H54 (cell line): Measurements from ENCODE around the gene TRMT13.
"Not testable (repeated sequence)": the region's sequence is repeated elsewhere in the genome, so short reads cannot be mapped to it uniquely, and the experiment has no call there.

Source experiments
- DNase-seq: peaks from one replicate; pipeline ENCODE4 v3.0.0; 2011; ENCODE audit warnings: low spot score, mixed read lengths; ENCODE audit not compliant: insufficient read length
- FAIRE-seq: peaks from 3 replicates; lab custom pipeline; 2011; peaks lifted over from hg19 to GRCh38; lab: Jason Lieb, UNC
- POLR2A ChIP-seq: IDR thresholded peaks from 2 replicates; pipeline ENCODE4 v1.6.1; 2011; ENCODE audit warnings: low read depth, mild to moderate bottlenecking, low read length

The TRMT13 gene

DNA sequence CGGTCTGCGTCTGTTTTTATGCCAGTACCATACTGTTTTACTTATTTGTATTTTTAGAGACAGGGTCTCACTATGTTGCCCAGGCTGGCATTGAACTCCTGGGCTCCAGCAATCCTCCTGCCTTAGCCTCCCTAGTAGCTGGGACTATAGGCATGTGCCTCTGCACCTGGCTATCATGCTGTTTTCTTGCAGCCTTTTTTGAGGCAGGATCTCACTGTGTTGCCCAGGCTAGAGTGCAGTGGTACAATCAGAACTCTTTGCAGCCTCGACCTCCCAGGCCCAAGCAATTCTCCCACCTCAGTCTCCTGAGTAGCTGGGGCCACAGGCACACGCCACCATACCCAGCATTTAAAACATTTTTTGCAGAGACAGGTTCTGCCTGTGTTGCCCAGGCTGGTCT, 50.4 kb downstream of the TRMT13 start:
- FAIRE-seq (no peak), DNase-seq (no peak)
- no peak for TF ChIP-seq POLR2A

- FAIRE-seq (no peak), DNase-seq (no peak)
- no peak for TF ChIP-seq POLR2A
Observed at GRCh38 chr1:100184536-100184935, 51.6 kb downstream of the TRMT13 start.

GRCh38 chr1:100187912-100188311, 54.9 kb downstream of the TRMT13 start:
- no peak for TF ChIP-seq POLR2A
- no peak for FAIRE-seq
- no peak for DNase-seq

DNA sequence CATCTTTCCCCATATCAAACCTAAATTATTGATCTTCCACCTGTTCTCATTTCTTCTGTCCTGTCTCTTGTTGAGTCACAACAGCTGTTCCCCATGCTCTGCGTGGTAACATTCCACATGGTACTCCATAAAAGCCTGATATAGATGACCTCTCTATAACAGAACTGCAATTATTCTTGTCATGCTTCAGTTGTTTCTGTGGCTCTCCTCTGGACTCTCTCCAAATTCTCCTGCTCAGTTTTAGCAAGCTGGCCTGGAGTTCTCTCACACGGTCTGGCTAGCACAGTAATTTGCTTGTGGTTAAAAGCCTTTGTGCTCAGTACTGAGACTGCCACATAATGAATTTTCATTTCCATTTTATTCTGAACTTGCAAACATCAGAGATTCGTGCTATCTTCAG, 55.7 kb downstream of the TRMT13 start:
- no peak for TF ChIP-seq POLR2A
- FAIRE-seq (peak; percentile 58), DNase-seq (no peak)

- FAIRE-seq, result no peak
- no peak for DNase-seq
- no peak for TF ChIP-seq POLR2A
Observed at GRCh38 chr1:100198596-100198995, 65.6 kb downstream of the TRMT13 start.

- FAIRE-seq, DNase-seq: not testable (repeated sequence)
Observed at GRCh38 chr1:100200060-100200459, 67.1 kb downstream of the TRMT13 start.
